HG02759 (cell line): ENCODE data around the gene THAP11.

ENCODE experiments used
- ATAC-seq: cut with Tn5 transposase; IDR thresholded peaks from one replicate; pipeline ENCODE4 v1.9.1; 2021; ENCODE audit warnings: mild to moderate bottlenecking, moderate library complexity; ENCODE audit not compliant: unreplicated experiment

Gene THAP11

DNA sequence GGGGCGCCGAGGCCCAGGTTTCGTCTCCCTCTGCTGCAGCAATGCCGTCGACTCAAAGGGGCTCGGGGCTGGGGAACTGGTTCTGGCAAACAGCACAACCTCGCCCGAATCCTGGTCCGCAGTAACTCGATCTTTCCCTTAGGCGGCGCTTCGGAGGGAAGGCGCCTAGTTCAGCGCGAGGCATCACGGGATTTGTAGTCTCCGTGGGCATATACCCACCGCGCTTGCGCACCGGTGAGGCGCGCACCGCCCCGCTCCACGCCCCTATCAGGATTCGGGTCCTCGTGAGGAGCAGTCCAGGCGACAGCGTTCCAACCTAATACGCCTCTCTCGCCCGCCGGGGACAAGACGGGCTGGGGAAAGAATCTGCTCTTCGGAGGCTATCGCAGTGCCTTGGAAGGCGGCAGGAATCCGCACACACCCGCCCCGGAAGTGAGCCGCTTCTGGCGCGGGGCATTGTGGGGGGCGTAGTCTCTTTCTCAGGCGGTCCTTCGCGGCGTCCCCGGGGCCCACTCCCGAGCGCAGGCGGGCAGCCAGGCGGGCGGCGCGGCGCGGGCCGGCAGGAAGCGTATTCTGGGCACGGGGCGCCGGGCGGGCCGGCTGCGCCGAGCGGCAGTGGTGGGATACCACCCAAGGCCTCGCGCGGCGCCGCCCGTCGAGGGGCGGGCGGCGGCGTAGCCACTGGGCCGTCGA lies at the start of gene THAP11:
THAP11 (plus strand) TSS at position 505 of the 693 bp plus-strand sequence. CDS start 235 bp downstream, outside the sequence.
- ATAC-seq = peak; percentile 51

DNA sequence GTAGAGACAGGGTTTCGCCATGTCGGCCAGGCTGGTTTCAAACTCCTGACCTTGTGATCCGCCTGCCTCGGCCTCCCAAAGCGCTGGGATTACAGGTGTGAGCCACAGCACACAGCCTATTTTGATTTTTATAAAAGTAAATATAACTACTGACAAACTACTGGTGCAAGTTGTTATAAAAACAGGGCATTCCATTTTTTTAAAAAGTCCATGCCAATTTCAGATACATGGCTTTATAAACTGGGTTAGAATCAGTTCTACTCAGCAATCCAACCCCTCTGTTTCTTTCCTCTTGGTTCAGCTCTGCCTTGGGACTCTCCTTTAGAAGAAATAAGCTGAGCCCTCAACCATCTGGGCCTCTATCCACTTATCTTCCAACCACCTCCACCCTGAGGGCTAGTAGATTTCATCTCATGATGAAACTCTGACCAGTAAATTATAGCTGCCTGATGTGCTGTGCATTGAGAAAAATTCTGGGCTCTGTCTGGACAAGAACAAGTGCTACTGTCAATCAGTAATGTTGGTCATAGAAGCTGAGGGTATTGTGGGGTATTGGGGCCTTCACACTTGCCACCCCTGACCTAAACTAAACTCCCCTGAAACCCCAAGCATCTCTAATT lies 45.9 kb upstream of the THAP11 start:
- no peak for ATAC-seq

DNA sequence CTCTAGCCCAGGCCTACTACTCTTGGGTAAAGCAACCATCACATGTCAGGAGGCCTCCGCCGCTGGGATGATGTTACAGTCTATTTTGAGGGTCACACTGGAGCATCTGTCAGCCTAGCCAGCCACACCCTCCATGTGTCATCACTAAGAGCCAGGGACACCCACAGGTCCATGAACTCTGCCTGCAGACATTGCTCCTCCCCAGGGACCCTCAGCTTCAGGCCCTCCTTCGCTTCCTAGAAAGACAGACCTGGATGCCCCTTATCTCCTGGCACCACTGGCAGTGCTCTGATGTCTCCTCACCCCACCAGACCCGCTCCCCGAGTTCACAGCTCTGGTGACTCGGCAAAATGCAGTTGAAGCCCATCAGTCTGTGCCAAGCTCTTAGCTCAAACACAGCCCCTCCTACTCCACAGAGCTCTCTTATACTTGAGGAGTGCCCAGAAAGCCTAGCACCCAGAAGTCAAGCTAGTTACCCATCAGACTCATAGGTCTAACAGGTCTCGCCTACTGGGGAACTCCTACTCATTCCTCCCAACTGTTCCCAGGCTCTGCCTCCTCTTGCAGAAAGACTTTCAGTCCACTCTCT lies 41.7 kb upstream of the THAP11 start:
- no peak for ATAC-seq

DNA sequence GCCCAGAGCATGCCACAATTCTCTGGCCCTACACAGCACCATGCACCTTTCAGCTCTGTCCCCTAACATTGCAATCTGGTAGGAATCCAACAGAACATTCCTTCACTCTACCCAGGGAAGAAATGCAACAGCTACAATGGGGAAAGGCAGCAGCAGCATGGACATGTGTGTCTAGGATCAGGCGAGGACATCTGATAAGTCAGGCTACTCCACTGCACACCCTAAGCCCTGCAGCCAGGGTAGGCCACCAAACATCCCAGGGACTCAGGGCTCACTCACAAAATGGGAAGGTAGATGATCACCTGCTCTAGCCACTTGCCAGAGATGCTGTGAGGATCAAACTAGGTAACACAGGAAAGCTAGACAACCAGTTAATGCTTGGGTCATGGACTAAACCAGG lies 40.9 kb upstream of the THAP11 start:
- no peak for ATAC-seq

DNA sequence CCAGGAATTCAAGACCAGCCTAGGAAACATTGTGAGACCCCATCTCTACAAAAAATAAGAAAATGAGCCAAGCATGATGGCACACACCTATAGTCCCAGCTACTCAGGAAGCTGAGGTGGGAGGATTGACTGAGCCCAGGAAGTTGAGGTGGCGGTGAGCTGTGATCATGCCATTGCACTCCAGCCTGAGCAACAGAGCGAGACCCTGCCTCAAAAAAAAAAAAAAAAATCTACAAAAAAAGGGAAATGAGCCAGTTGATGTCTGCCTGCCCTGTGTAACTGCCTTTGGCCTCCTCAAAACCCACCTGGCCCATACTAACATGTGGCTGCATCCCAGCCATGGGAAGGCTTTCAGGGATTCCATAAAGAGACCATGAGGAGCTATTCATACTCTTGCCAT lies 40.2 kb upstream of the THAP11 start:
- ATAC-seq = no peak

DNA sequence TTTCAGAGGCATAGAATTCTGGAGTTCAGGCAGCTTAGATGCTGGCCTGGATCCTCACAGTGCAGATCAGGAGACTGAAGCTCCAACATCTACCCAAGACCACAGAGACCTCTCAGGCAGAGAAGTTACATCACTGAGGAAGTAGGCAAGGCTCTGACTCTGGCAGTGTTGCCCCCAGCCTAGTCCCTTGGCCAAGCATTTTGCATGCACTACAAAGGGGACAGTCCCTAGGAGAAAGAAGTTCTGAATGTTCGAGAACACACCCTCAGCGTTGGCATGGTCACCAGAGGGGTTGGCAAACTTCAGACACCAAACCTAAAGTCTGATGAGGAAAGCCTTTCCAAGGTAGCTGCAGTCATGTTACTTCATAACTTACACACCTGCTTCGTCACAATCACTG lies 38.2 kb upstream of the THAP11 start:
- no peak for ATAC-seq

DNA sequence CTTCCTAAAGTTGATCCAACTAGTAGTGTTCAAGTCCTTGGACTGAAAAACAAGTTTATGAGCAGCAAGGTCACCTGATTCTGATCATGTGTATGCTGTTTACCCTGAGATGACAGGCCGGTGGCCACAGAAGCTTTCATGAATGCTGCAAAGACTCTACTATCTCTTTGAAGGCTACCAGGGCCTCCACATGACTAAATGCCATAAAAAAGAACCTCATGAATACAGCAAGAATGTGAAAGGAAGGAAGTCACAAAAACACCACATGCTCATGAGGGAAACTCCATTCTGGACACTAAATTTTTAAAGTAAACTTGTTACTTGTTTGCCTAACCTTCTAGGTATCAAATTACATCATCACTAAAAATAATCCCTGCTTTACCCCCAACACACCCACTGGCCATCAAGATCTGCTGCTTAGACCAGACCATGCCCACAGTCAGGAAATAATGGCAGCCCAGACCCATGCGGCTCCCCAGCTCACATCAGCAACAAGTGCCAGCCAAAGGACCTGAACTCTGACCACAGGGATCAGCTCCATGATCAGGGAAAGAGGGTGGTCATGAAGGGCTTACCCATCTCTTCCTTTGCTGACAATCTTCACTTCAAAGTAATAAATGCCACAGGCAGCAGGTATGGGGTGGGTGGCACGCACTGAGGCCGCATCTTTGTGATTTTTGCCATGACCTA lies 37.1 kb upstream of the THAP11 start:
- ATAC-seq = no peak

DNA sequence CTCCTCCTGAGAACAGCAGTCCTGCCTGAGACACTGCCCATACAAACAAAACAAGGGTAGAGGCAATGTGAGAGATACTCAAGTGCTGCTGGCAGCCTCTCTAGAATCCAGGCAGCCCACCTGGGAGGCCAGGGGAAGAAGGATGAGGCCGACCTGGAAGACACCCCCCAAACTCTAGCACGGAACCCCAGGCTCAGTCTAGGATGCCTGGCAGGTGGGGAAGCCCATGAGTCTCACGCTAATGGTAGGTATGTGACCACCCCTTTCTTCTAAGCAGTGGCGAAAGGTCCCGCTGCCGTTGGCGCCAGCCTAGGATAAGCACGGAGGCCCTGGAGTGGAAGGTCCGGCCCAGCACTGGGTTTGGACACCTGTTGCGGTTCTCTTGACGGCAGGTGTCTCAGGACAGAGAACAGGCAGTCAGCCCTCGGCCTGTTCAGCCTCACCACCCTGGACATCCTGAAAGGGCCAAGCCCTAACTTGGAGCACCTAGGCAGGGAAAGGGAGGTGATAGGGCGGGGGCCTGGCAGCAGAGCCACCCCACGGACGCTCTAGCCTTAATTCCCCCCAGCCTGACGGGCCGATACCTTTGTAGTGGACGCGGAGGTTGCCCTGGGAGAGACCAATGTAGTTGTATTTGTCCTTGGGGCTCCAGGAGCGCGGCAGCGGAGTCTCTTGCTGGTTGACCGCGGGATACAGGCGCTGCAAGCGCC lies 36.2 kb upstream of the THAP11 start:
- peak; percentile 0 for ATAC-seq

DNA sequence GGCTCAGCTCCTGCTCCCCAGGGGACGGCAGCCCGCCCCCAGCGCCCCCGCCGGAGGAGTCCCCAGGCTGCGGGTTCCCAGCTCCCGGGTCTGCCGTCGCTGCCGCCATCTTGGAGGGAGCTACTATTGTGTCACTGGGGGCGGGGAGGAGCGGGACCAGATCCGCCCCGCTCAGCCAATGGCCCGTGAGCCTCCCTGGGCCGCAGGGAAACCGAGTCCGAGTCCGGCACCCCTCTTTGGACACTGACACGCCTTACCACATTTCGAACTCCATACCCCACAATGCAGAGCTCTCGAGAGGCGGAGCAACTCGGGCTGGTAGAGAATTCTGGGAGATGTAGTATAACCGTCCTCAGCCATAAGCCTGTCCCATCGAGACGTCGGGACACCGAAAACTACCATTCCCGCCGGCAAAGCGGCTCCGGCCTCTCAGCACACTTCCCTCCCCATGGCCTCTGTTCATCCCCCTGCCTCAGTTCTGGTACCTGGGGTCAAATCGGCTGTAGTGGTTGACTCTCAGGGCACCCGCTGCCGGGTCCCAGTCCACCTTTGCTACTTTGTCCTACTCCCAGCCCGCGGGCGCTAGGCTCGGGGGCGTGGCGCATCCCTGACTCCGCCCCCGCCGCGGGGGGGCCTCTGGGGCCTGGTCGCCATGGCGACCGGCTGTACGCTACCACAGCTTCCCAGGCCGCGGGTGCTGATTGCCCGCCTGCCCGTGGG lies 35.5 kb upstream of the THAP11 start, which contains the start of the genes RANBP10 and TSNAXIP1:
RANBP10 (minus strand) TSS at position 133 of the 720 bp plus-strand sequence; CDS start at position 109, 24 bp downstream.
TSNAXIP1 (plus strand) TSS at position 462 of the 720 bp plus-strand sequence. CDS start 261 bp downstream, outside the sequence.
- peak; percentile 90 for ATAC-seq

DNA sequence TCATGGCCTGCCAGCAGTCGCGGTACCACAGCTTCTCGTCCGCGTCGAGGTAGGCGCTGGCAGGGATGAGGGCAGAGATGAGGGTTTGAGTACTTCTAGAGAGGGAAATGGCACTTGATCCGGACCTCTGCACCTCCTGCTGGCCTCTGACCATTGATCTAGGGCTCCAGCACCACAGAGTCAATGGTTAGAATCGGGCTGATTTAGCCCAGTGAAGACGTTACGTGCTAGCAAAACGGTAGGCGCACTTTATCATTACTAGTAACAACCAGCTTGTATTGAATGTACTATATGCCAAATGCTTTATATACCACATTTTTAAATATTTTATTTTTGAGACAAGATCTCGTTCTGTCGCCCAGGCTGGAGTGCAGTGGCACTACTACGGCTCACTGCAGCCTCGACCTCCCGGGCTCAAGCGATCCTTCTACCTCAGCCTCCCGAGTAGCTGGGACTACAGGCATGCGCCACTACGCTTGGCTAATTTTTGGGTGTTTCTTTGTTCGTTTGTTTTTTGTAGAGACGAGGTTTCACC lies 34.9 kb upstream of the THAP11 start:
- peak; percentile 1 for ATAC-seq

DNA sequence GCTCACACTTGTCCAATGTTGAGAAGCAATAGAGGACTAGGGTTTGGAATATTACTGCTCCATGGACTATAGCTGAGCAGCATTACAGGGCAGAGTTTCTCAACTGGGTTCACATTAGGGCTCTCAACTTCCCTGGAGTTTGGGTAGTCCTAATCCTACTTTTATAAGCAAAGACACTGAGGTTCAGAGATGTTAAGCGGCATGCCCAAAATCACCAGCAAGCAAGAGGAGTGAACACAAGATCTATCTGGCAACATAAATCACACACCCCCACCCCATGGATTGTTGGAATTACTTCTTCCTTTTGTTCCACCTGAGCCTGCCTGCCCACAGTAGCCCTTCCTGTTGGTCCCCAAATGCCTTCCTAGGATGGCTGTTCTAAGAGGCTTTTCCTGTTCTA lies 30.2 kb upstream of the THAP11 start:
- no peak for ATAC-seq

DNA sequence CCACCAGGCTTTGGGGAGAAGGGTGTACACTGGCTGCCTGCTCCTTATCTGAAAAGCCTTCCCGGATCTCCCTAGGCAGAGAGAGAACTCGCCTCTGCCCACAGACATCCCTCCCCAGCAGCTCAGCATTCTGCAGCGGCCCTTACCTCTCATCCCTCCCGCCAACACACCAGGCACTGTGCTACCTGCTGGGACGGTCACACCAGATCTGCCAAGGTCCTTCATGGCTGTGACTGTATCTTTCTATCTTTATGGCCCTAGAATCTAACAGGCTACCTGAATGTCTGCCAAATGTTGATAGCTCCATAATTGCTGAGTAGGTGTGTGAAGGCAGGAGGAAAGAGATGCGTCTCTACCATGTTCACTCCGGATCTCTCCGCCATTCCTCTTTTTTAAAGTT lies 27.6 kb upstream of the THAP11 start:
- ATAC-seq = no peak

DNA sequence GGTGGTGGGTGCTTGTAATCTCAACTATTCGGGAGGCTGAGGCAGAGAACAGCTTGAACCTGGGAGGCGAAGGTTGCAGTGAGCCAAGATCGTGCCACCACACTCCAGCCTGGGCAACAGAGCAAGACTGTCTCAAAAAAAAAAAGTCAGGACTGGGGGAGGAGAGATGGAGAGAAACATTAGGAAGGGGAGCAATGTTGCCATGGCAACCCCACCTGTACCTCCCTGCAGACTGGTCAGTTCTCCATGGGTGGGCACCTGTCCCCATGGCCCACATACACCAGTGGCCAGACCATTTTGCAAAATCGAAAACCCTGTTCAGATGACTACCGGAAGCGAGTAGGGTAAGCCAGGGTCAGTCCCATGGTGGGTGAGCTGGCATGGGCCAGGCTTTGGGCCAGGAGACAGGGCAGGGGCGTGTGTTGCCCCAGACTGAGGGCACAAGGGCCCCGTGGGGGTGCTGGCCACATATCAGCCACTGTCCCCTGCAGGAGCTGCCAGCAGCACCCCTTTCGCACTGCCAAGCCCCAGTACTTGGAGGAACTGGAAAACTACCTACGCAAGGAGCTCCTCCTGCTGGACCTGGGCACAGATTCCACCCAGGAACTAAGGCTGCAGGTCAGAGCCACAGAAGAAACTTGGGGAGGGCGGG lies 21.4 kb upstream of the THAP11 start:
- ATAC-seq = no peak

DNA sequence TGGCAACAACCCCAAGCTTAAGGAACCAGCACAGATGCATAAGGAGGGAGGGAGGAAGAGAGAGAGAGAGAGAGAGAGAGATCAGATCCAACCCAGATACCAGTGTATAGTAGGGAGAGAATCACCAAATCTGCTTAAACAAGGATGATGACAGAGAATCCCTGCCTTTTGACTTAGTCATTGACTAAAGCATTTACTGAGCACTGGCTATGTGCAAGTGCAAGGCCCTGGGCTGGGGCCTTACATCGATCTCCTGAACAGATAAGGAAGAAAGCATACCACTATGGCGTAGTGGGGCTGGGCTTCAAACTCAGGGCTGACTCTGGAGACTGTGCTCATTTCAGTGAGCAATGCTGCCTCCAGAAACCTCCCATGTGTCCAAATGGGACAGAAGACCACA lies 19.6 kb upstream of the THAP11 start:
- ATAC-seq = no peak

DNA sequence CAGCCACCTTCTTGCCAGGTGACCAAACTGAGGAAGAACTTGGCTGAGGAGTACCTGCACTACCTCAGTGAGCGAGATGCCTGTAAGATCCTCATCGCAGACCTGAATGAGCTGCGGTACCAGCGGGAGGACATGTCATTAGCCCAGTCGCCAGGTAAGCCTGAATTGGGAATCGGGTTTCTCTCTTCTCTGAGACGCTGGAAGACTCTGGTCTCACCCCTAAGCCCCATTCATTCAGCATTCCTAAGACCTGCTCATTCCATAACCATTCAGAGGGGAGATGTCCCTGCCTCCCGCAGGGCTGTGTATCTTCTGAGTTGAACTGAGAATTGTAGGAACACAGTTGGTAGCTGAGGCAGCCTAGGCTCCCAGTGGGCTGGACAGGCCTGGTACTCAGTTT lies 17.0 kb upstream of the THAP11 start:
- no peak for ATAC-seq

DNA sequence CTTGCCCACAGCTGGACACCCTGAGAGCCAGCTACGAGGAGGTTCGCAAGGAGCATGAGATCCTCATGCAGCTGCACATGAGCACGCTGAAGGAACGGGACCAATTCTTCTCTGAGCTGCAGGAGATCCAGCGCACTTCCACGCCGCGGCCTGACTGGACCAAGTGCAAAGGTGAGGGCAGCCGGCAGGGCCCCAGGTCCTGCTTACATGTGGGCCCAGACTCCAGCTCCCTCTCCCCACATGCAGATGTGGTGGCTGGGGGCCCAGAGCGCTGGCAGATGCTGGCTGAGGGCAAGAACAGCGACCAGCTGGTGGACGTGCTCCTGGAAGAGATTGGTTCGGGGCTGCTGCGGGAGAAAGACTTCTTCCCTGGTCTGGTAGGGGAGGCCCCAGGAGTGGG lies 16.2 kb upstream of the THAP11 start:
- no peak for ATAC-seq

DNA sequence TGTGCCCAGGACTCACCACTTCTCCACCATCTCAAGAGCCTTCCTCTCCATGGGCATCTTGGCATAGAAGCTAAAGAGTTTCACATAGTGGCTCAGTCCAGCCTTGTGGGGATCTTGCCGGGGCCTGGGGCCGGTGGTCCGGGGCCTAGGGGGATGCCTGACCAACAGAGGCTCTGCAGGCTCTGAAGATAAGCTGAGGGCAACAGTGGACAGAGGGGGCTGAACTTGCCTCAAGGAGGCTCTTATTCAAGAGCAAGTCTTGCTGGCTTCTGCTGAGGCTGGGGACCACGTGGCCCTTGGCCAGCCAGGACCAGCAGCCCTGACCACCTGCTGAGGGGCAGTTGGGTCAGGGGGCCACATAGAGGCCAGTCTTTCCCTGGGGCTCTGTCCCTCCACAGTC lies 13.5 kb upstream of the THAP11 start:
- no peak for ATAC-seq

DNA sequence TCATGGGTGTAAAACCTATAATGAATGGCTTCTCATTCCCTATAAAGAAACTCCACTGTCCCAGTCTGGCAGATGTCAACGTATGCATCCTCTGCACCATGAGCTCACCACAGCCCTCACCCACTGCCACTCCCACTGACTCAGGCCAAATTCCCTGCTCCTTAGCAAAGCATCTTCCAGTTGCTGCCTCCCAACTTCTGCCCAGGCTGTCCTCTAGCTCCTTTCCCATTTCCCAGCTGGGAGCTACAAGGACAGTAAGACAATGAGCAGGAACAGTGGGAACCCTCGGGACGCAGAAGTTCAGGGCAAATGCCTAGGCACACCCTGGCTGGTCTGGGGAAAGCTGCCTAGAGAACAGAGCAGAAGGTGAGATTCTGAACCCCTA lies 9.1 kb upstream of the THAP11 start:
- ATAC-seq = no peak

DNA sequence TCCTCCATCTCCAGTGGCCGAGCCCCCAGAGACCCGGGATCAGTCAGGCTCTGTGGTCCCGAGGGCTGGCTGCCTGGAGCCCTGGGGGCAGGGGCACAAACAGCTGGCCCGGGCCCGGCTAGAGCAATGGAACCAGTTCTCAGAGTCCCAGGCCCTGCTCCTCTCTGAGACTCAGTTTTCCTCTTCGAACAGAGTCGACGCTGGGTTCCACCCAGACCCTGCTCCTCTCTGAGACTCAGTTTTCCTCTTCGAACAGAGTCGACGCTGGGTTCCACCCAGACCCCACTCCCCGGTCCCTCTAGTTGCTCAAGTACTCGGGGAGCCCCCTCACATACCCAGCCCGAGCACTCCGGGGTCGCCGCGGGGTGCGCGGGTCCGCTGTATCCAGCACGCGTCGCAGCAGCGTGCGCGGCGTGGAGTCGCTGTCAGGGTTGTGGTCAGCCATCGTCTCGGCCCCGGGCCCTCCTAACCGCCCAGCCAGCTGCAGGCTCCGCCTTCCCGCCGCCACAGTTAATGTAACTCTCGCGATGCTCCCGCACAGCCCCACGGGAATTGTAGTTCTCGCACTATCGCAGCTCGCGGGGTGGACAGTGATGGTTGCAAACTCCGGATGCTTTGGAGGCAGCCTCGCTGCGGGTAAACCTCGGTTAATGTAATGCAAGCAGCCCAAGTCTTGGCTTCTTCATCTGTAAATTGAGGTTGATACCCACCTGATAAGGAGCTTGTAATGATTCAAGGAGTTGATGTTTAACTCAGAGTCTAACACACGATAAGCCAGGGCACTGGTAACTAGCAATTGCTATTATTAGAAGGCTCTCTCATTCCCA lies 8.5 kb upstream of the THAP11 start:
- peak; percentile 98 for ATAC-seq
